Stomach (tissue), 9 donors: ENCODE data around the gene MTMR3. TPM values are rescaled to one million over a fixed set of nuclear protein-coding genes. Genes with fewer than 3 reads are reported as not detected.
A peak's percentile ranks its signal among the peaks of the same experiment; 100 is the strongest.

Experiments used
- DNase-seq, 2 donors: peaks; one replicate each; pipeline versions ENCODE4 v3.0.0 to v3.0.0-alpha.2; 2013 to 2019
- H3K27ac ChIP-seq, 5 donors: fragments of 200-600 bp in 4 of 5; sonication (generic) in 4 of 5; one replicate each; pipeline ENCODE4 v1.5.1; 2013 to 2019; ENCODE audit warnings: mild to moderate bottlenecking in 1 of 5, moderate library complexity in 1 of 5
- H3K27me3 ChIP-seq, 3 donors: fragments of 200-600 bp; sonication (generic); one replicate each; pipeline ENCODE4 v1.5.1; 2017 to 2019; ENCODE audit warnings: mixed run types in 1 of 3
- H3K36me3 ChIP-seq, 4 donors: fragments of 200-600 bp; sonication (generic); 1 replicate in 3 of 4; 2 replicates in 1 of 4; pipeline ENCODE4 v1.5.1; 2016 to 2019
- H3K4me1 ChIP-seq, 4 donors: fragments of 200-600 bp; sonication (generic); one replicate each; pipeline ENCODE4 v1.5.1; 2016 to 2019
- H3K4me3 ChIP-seq, 4 donors: fragments of 200-600 bp; sonication (generic) in 3 of 4; one replicate each; pipeline ENCODE4 v1.5.1; 2016 to 2019; ENCODE audit warnings: mild to moderate bottlenecking in 1 of 4
- H3K9me3 ChIP-seq, 4 donors: fragments of 200-600 bp; sonication (generic); one replicate each; pipeline ENCODE4 v1.5.1; 2016 to 2019
- CTCF ChIP-seq, 7 experiments: fragments of 450-650 bp in 4 of 7; fragments of 200-600 bp in 3 of 7; sonication (generic) in 3 of 7; IDR thresholded peaks; one replicate each; pipeline ENCODE4 v1.5.1; 2016 to 2019; ENCODE audit warnings: antibody characterized with exemption in 7 of 7, control low read depth in 2 of 7, mild to moderate bottlenecking in 1 of 7
- EP300 ChIP-seq: sonication (generic); formaldehyde crosslinking; IDR thresholded peaks from one replicate; pipeline ENCODE4 v1.6.1; 2017; ENCODE audit warnings: antibody characterized with exemption
- POLR2A ChIP-seq, 4 donors: fragments of 450-650 bp; IDR thresholded peaks; one replicate each; pipeline ENCODE4 v1.6.1; 2016; ENCODE audit warnings: antibody characterized with exemption in 4 of 4, control low read depth in 2 of 4, mild to moderate bottlenecking in 1 of 4, moderate library complexity in 1 of 4
- POLR2AphosphoS5 ChIP-seq, 3 donors: sonication (generic); formaldehyde crosslinking; IDR thresholded peaks; one replicate each; pipeline ENCODE4 v1.6.1; 2016; ENCODE audit warnings: antibody characterized with exemption in 3 of 3
- WGBS, 5 donors: extraction: QIAGEN DNeasy Blood & Tissue Kit in 3 of 5; methylation state at CpG; one replicate each; pipeline versions ENCODE4 v1.1.5 to v1.1.7; 2013 to 2018; 5-methylcytosine and 5-hydroxymethylcytosine counted together
- intact Hi-C: fragments of 100-400 bp; cut with DNase I; formaldehyde crosslinking; loops from one replicate; pipeline ENCODE4 v1.15.1; 2023; ENCODE audit warnings: low total_unique reads
- polyA plus RNA-seq, 3 donors: library from polyadenylated mRNA; stranded (reverse); fragments of 200-250 nt; gene quantifications; one replicate each; pipeline ENCODE4 v1.2.3, GENCODE V29; 2013
- total RNA-seq, 5 donors: library from RNA; depleted of rRNA; stranded (reverse); fragments of >200 nt; gene quantifications; one replicate each; pipeline versions ENCODE4 v1.1.0 to v1.2.3, GENCODE V29; 2014 to 2016
- donor health status: healthy with polysubstance abuse.
- donor health status: Bipolar disorder and iron deficiency.
- donor health status: healthy.

MTMR3 gene
- total and polyA plus RNA-seq, 8 donors: 7.3 to 120 (median 49.8) TPM

DNA sequence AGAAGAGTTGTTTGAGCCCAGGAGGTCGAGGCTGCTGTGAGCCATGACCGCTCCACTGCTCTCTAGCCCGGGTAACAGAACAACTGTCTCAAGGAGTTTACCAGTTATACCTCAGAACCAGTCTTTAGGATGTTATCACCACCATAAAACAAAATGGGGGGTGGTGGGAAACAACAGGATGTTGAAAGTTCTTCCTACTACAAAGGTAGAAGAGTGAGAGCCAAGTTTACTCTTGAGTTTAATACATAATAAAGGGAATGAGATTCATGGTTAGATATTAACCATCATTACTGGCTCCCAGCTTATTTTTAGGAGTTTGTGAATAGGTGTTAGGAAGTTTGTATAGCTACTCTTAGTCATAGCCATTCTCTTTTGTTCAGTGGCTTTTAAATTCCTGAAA, 118.5 kb downstream of the MTMR3 start:
- Histone ChIP-seq H3K9me3 (no peaks in the 10 kb centered on the region), H3K27me3 (no peaks in the 10 kb centered on the region), H3K36me3 (peaks cover 9 to 59% (median 57%) of the 10 kb centered on the region in 4 donors), H3K4me1 (peaks cover 0 to 25% (median 12%) of the 10 kb centered on the region in 4 donors), H3K27ac (no peak overlapping the region), H3K4me3 (no peak overlapping the region)
- DNase-seq: no peak
- WGBS, 5 donors: 89 to 95% (median 90%) methylated on average over 3 of the region's 3 CpGs
- no peak for TF ChIP-seq POLR2A (IDR thresholded peaks at IDR 0.05)
- TF ChIP-seq POLR2AphosphoS5 (IDR thresholded peaks at IDR 0.05): no peak
- TF ChIP-seq EP300: no peak
- TF ChIP-seq CTCF (IDR thresholded peaks at IDR 0.05): no peak
- intact Hi-C loops: no loop called here

- TF ChIP-seq CTCF (IDR thresholded peaks at IDR 0.05) (no peak), EP300 (no peak), POLR2AphosphoS5 (IDR thresholded peaks at IDR 0.05) (no peak), POLR2A (IDR thresholded peaks at IDR 0.05) (no peak)
- H3K9me3 ChIP-seq: no peaks in the 10 kb centered on the region
- 49 to 75% (median 71%) methylated on average over 4 of the region's 4 CpGs for WGBS, 5 donors
- no peaks in the 10 kb centered on the region for H3K27me3 ChIP-seq
- no peak overlapping the region for H3K27ac ChIP-seq
- H3K4me3 ChIP-seq: no peak overlapping the region
- intact Hi-C loops: no loop called here
- H3K36me3 ChIP-seq: peaks cover 13 to 74% (median 73%) of the 10 kb centered on the region in 4 donors
- no peak for DNase-seq
- peaks cover 0 to 25% (median 15%) of the 10 kb centered on the region in 4 donors for H3K4me1 ChIP-seq
These were observed 120.0 kb downstream of the MTMR3 start for GRCh38 chr22:30002861-30003486.

GRCh38 chr22:30004101-30004500, 121.1 kb downstream of the MTMR3 start:
- no peaks in the 10 kb centered on the region for H3K27me3 ChIP-seq
- peaks cover 0 to 32% (median 19%) of the 10 kb centered on the region in 4 donors for H3K4me1 ChIP-seq
- DNase-seq: no peak
- no peaks in the 10 kb centered on the region for H3K9me3 ChIP-seq
- intact Hi-C loops: no loop called here
- 33 to 74% (median 53%) methylated on average over 1 of the region's 1 CpG for WGBS, 5 donors
- H3K27ac ChIP-seq: peak overlapping the region in 1 of 5 donors; percentile 7
- TF ChIP-seq POLR2AphosphoS5 (IDR thresholded peaks at IDR 0.05): no peak
- no peak for TF ChIP-seq EP300
- no peak for TF ChIP-seq POLR2A (IDR thresholded peaks at IDR 0.05)
- no peak for TF ChIP-seq CTCF (IDR thresholded peaks at IDR 0.05)
- no peak overlapping the region for H3K4me3 ChIP-seq
- peaks cover 13 to 78% (median 75%) of the 10 kb centered on the region in 4 donors for H3K36me3 ChIP-seq

- intact Hi-C loops: no loop called here
- peaks cover 0 to 38% (median 22%) of the 10 kb centered on the region in 4 donors for H3K4me1 ChIP-seq
- TF ChIP-seq CTCF (IDR thresholded peaks at IDR 0.05) (no peak), POLR2A (IDR thresholded peaks at IDR 0.05) (no peak), EP300 (no peak), POLR2AphosphoS5 (IDR thresholded peaks at IDR 0.05) (no peak)
- H3K27ac ChIP-seq: peak overlapping the region in 1 of 5 donors; percentile 7
- H3K27me3 ChIP-seq: no peaks in the 10 kb centered on the region
- DNase-seq: no peak
- H3K4me3 ChIP-seq: no peak overlapping the region
- peaks cover 13 to 78% (median 75%) of the 10 kb centered on the region in 4 donors for H3K36me3 ChIP-seq
- 34 to 67% (median 48%) methylated on average over 4 of the region's 4 CpGs for WGBS, 5 donors
- H3K9me3 ChIP-seq: no peaks in the 10 kb centered on the region
These were observed 121.7 kb downstream of the MTMR3 start for GRCh38 chr22:30004694-30005093.
